ENCODE results near the gene NGB.

The NGB gene

GRCh38 chr14:77231721-77232120, 39.3 kb downstream of the NGB start:
- DNase-seq (ENCODE audit: low read depth), result no peak

GRCh38 chr14:77230914-77231313, 40.1 kb downstream of the NGB start:
- no peak for DNase-seq (ENCODE audit: low read depth)

GRCh38 chr14:77228056-77228455, 43.0 kb downstream of the NGB start:
- no peak for DNase-seq (ENCODE audit: low read depth)

- no peak for DNase-seq (ENCODE audit: low read depth)
Observed at GRCh38 chr14:77225892-77226557, 45.0 kb downstream of the NGB start.

GRCh38 chr14:77225254-77225653, 45.8 kb downstream of the NGB start:
- DNase-seq (ENCODE audit: low read depth), result no peak

- DNase-seq (ENCODE audit: low read depth), result no peak
Observed at GRCh38 chr14:77224212-77224611, 46.8 kb downstream of the NGB start.

- no peak for DNase-seq (ENCODE audit: low read depth)
Observed at GRCh38 chr14:77222546-77223225, 48.3 kb downstream of the NGB start.

GRCh38 chr14:77221241-77221871, 49.6 kb downstream of the NGB start:
- DNase-seq (ENCODE audit: low read depth), result no peak

GRCh38 chr14:77220246-77221017, 50.6 kb downstream of the NGB start:
- no peak for DNase-seq (ENCODE audit: low read depth)

- DNase-seq (ENCODE audit: low read depth), result no peak
Observed at GRCh38 chr14:77219591-77219990, 51.4 kb downstream of the NGB start.

- no peak for DNase-seq (ENCODE audit: low read depth)
Observed at GRCh38 chr14:77217551-77217950, 53.5 kb downstream of the NGB start.
